HEK293 (cell line): ENCODE measurements around the gene CYB5R4.
A peak's percentile ranks its signal among the peaks of the same experiment; 100 is the strongest.

Experiments
- CTCF ChIP-seq: fragments of 450-650 bp; formaldehyde crosslinking; IDR thresholded peaks from 2 replicates; pipeline ENCODE4 v1.5.1; 2016; ENCODE audit warnings: missing biosample characterization, missing genetic modification characterization
- PATZ1 ChIP-seq: fragments of 450-650 bp; formaldehyde crosslinking; IDR thresholded peaks from 2 replicates; pipeline ENCODE4 v1.5.1; 2016; ENCODE audit warnings: missing biosample characterization, missing genetic modification characterization
- PRDM1 ChIP-seq: fragments of 450-650 bp; formaldehyde crosslinking; IDR thresholded peaks from 2 replicates; pipeline ENCODE4; 2016; ENCODE audit warnings: missing biosample characterization, missing genetic modification characterization
- PRDM10 ChIP-seq: fragments of 450-650 bp; formaldehyde crosslinking; IDR thresholded peaks from 2 replicates; pipeline ENCODE4 v1.5.1; 2016; ENCODE audit warnings: missing biosample characterization, missing genetic modification characterization
- ZBTB44 ChIP-seq: fragments of 450-650 bp; IDR thresholded peaks from 2 replicates; pipeline ENCODE4 v1.5.1; 2018; ENCODE audit warnings: missing biosample characterization, mild to moderate bottlenecking, missing genetic modification characterization
- ZNF10 ChIP-seq: fragments of 450-650 bp; formaldehyde crosslinking; IDR thresholded peaks from 2 replicates; pipeline ENCODE4 v1.5.1; 2017; ENCODE audit warnings: missing biosample characterization, missing genetic modification characterization
- ZNF112 ChIP-seq: fragments of 450-650 bp; formaldehyde crosslinking; IDR thresholded peaks from 2 replicates; pipeline ENCODE4 v1.5.0; 2017; ENCODE audit warnings: missing biosample characterization, missing genetic modification characterization
- ZNF155 ChIP-seq: fragments of 450-650 bp; formaldehyde crosslinking; IDR thresholded peaks from 2 replicates; pipeline ENCODE4 v1.5.1; 2016; ENCODE audit warnings: missing biosample characterization, missing genetic modification characterization
- ZNF214 ChIP-seq: fragments of 450-650 bp; formaldehyde crosslinking; IDR thresholded peaks from 2 replicates; pipeline ENCODE4 v1.5.1; 2017; ENCODE audit warnings: missing biosample characterization, mild to moderate bottlenecking, missing genetic modification characterization, borderline replicate concordance
- ZNF280D ChIP-seq: fragments of 450-650 bp; formaldehyde crosslinking; IDR thresholded peaks from 2 replicates; pipeline ENCODE4 v1.5.1; 2016; ENCODE audit warnings: missing biosample characterization, missing genetic modification characterization
- ZNF423 ChIP-seq: fragments of 450-650 bp; formaldehyde crosslinking; IDR thresholded peaks from 2 replicates; pipeline ENCODE4 v1.5.1; 2016; ENCODE audit warnings: missing biosample characterization, missing genetic modification characterization
- ZNF433 ChIP-seq: fragments of 450-650 bp; formaldehyde crosslinking; IDR thresholded peaks from 2 replicates; pipeline ENCODE4 v1.5.1; 2016; ENCODE audit warnings: missing biosample characterization, missing genetic modification characterization, low read depth
- ZNF561 ChIP-seq: fragments of 450-650 bp; IDR thresholded peaks from 2 replicates; pipeline ENCODE4 v1.5.1; 2018; ENCODE audit warnings: missing biosample characterization, missing genetic modification characterization, borderline replicate concordance
- ZNF621 ChIP-seq: fragments of 450-650 bp; formaldehyde crosslinking; IDR thresholded peaks from 2 replicates; pipeline ENCODE4 v1.5.1; 2017; ENCODE audit warnings: missing biosample characterization, missing genetic modification characterization
- ZNF645 ChIP-seq: fragments of 450-650 bp; formaldehyde crosslinking; IDR thresholded peaks from 2 replicates; pipeline ENCODE4; 2016; ENCODE audit warnings: missing biosample characterization, missing genetic modification characterization
- ZNF664 ChIP-seq: fragments of 450-650 bp; formaldehyde crosslinking; IDR thresholded peaks from 2 replicates; pipeline ENCODE4 v1.5.1; 2016; ENCODE audit warnings: missing biosample characterization, missing genetic modification characterization
- ZNF692 ChIP-seq: fragments of 450-650 bp; formaldehyde crosslinking; IDR thresholded peaks from 2 replicates; pipeline ENCODE4 v1.5.1; 2016; ENCODE audit warnings: missing biosample characterization, missing genetic modification characterization
- ZXDB ChIP-seq: fragments of 450-650 bp; formaldehyde crosslinking; IDR thresholded peaks from 2 replicates; pipeline ENCODE4 v1.5.1; 2016; ENCODE audit warnings: missing biosample characterization, missing genetic modification characterization

CYB5R4 gene

GRCh38 chr6:83859410-83860358, at the start of gene CYB5R4 (continued):
- TF ChIP-seq PRDM10 (tag by site-specific recombination) (peak; percentile 66), ZNF10 (tag by site-specific recombination) (peak; percentile 32; the same call in 1 of the 2 replicates), ZXDB (peak; percentile 95), ZNF155 (tag by site-specific recombination) (no peak), ZNF423 (tag by site-specific recombination) (peak; percentile 30; the same call in 1 of the 2 replicates), ZNF561 (peak; percentile 89; the same call in 1 of the 2 replicates), ZBTB44 (tag by site-specific recombination) (peak; percentile 25; the same call in 1 of the 2 replicates), ZNF621 (tag by site-specific recombination) (no peak), ZNF664 (tag by site-specific recombination) (no peak), PATZ1 (tag by site-specific recombination) (peak; percentile 94), ZNF433 (tag by site-specific recombination) (no peak), ZNF645 (tag by site-specific recombination) (no peak), ZNF692 (tag by site-specific recombination) (peak; percentile 57; the same call in 1 of the 2 replicates), ZNF112 (tag by site-specific recombination) (no peak), ZNF214 (tag by site-specific recombination) (no peak), PRDM1 (tag by site-specific recombination) (peak; percentile 91), ZNF280D (no peak), CTCF (tag by site-specific recombination) (peak; percentile 95)
